Stimulated activated CD4-positive, alpha-beta T cell treated with anti-CD3 and anti-CD28 coated beads, Interleukin-4, amount 100 ng/mL, for 1 hour (primary cell): ENCODE results near the gene FAM13A.

Experiments
- DNase-seq: peaks from one replicate; pipeline ENCODE4 v3.0.0-alpha.2; 2020

Gene FAM13A

DNA sequence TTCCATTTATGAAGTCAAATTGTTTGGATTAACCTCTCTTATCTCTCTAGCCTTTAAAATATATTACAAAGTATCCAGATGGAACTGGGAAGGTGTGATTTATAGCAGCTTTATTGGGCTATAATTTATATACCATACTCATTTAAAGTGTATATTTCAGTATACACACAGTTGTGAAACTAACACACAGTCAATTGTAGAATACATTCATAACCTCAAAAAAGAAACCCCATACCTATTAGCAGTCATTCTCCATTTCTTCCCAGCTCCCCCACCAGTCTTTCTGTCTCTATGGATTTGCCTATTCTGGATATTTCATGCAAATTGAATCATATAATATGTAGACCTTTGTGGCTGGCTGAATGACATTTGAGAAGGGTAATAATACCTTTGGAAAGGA, 351.8 kb downstream of the FAM13A start:
- DNase-seq, result no peak

DNA sequence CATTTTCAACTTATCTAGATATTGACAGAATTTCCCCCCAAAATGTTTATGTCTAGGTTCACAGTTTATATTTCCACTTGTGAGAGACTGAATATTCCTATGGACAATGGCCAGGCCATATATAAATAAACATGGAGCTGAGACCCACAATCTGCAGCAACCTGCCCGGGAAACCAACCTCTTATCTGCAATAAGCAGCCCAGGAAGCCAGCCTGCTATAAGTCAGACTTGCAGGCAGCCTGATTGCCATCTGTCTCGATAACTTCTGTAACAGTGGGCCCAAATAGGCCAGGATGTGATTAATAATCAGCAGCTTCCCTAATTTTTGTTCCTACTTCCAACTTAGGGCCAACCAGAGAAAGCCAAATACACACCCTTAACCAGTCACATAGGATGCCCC, 354.2 kb downstream of the FAM13A start:
- no peak for DNase-seq

DNA sequence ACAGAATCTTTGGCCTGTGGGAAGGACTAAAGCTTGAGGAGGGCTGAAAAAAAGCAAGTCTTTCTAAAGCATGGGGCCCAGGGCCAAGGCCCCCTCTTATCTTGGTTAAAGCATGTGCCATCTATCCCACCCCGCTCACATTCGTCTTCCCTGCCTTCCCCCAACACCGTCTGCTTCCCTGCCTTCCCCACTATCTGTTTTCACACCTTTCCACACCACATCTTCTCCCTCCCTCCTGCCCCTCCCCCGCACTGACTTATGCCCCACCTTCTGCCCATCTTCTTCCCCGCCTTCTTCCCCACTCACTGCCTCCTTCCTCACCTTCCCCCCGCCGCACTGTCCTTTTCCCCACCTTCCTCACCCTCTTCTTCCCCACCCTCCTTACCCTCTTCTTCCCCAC, 358.5 kb downstream of the FAM13A start:
- DNase-seq, result no peak

DNA sequence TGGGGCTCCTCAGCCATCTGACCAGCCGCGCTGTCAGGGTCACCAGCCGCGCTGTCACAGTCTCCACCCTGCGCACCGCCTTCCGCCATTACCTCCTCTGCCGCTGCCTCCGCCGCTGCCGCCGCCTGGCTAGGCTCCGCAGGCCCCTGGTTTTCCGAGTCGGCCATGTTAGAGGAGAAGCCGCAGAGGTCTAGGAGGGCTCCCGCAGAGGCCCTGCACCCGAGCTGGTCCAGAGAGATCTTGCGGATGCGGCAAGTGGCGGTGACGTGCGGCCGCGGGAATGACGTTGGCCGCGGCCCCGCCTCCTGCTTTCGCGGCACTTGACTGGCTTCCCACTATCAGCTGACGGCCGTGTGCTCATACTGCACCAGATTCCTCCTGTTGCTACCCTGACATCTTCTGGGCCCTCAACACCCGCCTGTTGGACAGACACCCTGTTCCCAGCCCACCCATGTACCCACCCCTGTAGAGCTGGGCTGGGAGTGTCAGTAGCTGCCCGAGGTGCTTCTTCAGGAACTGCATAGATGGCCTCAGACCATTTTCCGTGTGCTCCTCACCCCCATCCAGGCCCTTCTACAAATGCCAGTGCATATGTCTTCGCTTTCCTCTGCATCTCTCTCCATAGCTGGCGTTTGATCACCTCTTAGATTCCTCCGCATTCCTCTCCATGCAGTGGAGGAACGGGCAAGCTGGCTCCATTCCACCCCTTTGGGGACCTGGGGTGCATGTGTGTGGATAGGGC, 359.2 kb downstream of the FAM13A start, which contains the start of gene NAP1L5:
TSS of gene NAP1L5 (minus strand) at position 242 of the 742 bp plus-strand sequence. CDS start at position 167, 75 bp downstream.
- peak; percentile 60 for DNase-seq

DNA sequence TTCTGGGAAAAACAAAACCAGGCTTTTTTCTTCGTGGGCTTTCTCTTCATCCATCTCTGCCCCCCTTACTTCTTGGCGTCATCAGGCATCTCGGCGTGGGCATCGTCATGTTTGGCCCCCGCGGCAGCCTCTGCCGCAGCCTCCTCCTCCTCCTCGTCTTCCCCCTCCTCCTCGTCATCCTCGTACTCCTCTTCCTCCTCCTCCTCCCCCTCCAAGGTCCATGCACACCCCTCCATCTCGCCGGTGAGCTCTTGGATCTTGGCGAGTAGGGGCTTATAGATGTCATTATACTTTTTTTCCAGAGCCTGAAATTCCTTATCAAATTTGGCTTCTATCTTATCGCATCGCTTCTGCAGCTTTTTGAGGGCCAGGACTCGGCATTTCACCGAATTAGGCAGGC, 359.8 kb downstream of the FAM13A start:
- peak; percentile 14 for DNase-seq

DNA sequence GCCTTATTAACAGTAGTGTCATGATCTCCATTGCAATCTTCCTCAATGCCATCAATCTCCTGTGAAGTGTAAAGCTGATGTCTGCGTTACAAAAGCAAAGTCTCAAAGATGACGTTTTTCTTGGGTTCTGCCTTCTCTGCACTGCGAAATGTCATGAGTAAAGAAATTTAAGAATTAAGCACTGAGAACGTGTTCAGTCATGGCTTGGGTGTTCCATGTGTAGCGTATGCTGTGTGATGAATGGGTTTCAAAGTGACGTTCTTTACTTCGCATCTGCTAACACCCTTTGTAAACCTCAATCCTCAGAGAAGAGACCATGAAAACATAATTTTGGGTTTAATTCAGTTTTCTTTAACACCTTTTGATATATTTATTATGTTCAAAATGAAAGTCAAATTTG, 360.4 kb downstream of the FAM13A start:
- no peak for DNase-seq

DNA sequence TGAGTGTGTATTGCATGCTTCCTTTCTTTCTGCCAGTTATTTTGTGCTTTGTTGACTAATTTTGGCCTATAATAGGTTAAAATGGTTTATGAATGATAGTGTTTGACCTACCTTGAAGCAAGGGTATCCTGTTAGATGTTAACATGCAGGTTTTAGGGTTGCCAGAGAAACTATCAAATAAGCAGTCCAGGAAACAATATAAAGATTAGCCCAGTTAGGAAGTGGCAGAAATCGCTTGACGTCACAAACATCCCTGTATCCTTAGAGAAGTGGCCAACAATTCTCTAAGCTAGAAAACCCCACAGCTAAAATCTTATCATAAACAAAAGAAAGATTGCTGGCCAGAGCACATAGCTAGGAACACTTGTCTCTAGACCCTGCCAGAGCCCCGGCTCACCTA, 363.2 kb downstream of the FAM13A start:
- DNase-seq, result no peak

DNA sequence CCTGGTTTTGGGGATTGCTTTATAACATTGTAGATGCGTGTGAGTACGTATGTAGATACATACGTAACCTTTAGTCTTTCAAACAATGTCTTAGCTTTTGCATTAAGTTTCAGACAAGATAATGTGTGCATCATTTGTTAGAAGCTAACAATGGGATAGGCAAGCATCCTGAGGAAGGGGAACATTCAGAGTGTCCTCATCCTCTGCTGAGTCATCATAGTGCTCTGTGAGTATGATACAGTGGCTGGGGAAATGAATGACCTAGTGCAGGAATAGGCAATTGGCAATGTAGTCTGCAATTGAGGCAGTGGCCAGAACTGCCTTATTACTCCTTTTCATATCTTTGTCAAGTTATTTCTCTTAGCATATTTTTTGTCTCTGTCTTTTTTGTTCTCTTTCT, 366.6 kb downstream of the FAM13A start:
- DNase-seq, result no peak

DNA sequence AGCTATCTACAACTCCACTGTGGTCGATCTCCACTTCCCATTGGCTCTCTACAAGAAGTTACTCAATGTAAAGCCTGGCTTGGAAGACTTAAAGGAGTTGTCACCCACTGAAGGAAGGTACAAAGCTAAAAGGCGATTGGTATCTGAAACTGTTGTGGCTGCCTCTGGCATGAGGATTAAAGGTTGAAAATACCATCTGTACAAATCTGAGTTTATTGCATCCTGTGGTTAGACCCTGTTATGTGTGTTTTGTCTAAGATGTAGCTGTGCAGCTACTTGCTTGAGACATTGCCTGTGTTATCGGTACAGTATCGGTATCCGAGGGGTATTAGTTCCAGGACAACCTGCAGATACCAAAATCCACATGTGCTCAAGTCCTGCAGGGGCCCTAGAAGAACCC, 375.8 kb downstream of the FAM13A start:
- DNase-seq, result no peak
